IMR-90 (cell line): Measurements from ENCODE around the gene HLA-DOB. TPM values are rescaled to one million over a fixed set of nuclear protein-coding genes. Genes with fewer than 3 reads are reported as not detected.
A peak's percentile ranks its signal among the peaks of the same experiment; 100 is the strongest.

Source experiments
- CEBPB ChIP-seq: IDR thresholded peaks from 2 replicates; pipeline ENCODE4 v1.6.1; 2012; ENCODE audit warnings: low read depth, low read length, improper control_type of control experiment
- USF2 ChIP-seq: fragments of 150-350 bp; IDR thresholded peaks from 2 replicates; pipeline ENCODE4 v1.6.1; 2017; ENCODE audit warnings: mild to moderate bottlenecking, antibody characterized with exemption, low read length, low read depth
- polyA plus RNA-seq, 3 experiments: library from polyadenylated mRNA; depleted of rRNA; stranded (reverse); fragments of >200 nt; gene quantifications; 2 replicates each; pipeline ENCODE4 v1.2.3, GENCODE V29; 2012; ENCODE audit warnings: low replicate concordance in 1 of 3
- total RNA-seq: library from RNA; depleted of rRNA; stranded (reverse); fragments of >200 nt; gene quantifications from 2 replicates; pipeline ENCODE4 v1.2.3, GENCODE V29; 2012

HLA-DOB gene
- total and polyA plus RNA-seq, 2 of the 4 experiments (the other 2 are of a cell fraction), result 0.36 to 2.3 TPM

GRCh38 chr6:32843979-32844838 lies 27.4 kb upstream of the HLA-DOB start, which contains the start of gene PSMB8 (continued):
- TF ChIP-seq USF2, result 0 out of 2 replicates have a peak, but pooled peaks have one; percentile 2
- 0 out of 2 replicates have a peak, but pooled peaks have one; percentile 35 for TF ChIP-seq CEBPB
